Measurements from ENCODE around the gene PRSS56. TPM values are rescaled to one million over a fixed set of nuclear protein-coding genes. Genes with fewer than 3 reads are reported as not detected.

The PRSS56 gene
- total and polyA plus RNA-seq, 2 of the 8 experiments (the other 6 are each of a cell fraction or from before 2014, with no cell fraction given), result 0.03 TPM; not detected in 1

GRCh38 chr2:232494542-232494941 lies 25.6 kb upstream of the PRSS56 start (continued):
- TF ChIP-seq CHD7 (IDR thresholded peaks at IDR 0.05; ENCODE audit: insufficient replicate concordance, low read length) (no peak), CBX8 (IDR thresholded peaks at IDR 0.05; ENCODE audit: borderline replicate concordance, low read depth, low read length) (no peak), BRCA1 (IDR thresholded peaks at IDR 0.05; ENCODE audit: low read depth, low read length) (no peak), TBP (IDR thresholded peaks at IDR 0.05; ENCODE audit: low read depth, low read length) (no peak)

All from H1 (cell line).